ENCODE results near the gene SGCA. TPM values are rescaled to one million over a fixed set of nuclear protein-coding genes. Genes with fewer than 3 reads are reported as not detected.

The SGCA gene
- total RNA-seq, 1 donor from 2014 or later, result 78.5 TPM

DNA sequence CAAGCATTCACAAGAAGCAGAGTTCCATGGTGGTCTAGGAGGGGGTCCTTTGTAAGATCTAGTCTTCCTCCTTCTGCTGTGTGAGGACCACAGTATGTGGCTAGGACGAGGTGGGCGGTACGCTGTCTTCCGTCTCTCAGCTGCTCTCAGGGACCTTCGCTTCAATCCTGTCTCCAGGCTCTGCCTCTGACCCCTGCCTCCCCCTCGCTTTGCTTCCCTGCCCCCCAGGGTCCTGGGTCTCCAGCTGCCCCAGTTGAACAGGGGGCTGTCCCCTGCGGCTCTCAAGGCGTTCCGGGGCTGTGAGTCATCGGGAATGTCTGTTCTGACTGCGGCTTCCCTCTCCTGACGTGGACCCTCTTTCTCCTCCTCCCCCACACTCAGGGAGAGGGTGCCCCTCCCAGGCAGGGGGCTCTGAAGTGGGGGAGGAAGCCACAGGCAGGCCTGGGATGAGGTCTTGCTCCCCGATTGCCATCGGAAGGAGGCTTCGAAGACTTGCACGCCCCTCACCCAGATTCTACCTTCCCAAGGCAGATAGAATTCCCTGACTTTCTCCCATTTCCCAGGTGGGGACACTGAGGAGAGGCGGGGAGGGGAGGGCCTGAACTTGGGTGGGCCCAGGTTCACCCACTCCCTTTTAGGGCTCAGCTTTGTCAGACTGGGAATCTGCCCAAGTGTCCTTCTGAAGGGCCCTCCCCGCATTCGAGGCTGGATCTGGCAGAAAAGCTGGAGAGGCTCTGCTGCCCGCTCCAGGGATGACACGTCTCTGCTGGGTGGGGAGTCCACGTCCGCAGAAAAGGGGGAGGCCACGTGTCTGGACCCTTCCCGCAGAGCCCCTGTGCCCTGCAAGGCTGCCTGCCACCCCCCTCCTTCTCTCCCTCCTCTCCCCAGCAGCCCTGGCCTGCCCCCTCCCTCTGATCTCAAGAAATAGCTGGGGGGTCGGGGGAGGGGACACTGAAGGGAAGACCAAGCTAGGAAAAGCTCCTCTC lies 44.7 kb downstream of the SGCA start:
- DNase-seq (ENCODE audit: low spot score in 2 of 2), result peak in 1 of 2 donors; percentile 92
- Histone ChIP-seq H3K27me3 (no peaks in the 10 kb centered on the region), H3K4me3 (peak overlapping the region in 1 of 2 donors; percentile 46), H3K36me3 (no peaks in the 10 kb centered on the region), H3K9me3 (no peaks in the 10 kb centered on the region), H3K27ac (peak overlapping the region; percentile 95 to 96), H3K4me1 (peaks cover 20 to 39% of the 10 kb centered on the region in 2 donors)
- TF ChIP-seq, protein P1, sequence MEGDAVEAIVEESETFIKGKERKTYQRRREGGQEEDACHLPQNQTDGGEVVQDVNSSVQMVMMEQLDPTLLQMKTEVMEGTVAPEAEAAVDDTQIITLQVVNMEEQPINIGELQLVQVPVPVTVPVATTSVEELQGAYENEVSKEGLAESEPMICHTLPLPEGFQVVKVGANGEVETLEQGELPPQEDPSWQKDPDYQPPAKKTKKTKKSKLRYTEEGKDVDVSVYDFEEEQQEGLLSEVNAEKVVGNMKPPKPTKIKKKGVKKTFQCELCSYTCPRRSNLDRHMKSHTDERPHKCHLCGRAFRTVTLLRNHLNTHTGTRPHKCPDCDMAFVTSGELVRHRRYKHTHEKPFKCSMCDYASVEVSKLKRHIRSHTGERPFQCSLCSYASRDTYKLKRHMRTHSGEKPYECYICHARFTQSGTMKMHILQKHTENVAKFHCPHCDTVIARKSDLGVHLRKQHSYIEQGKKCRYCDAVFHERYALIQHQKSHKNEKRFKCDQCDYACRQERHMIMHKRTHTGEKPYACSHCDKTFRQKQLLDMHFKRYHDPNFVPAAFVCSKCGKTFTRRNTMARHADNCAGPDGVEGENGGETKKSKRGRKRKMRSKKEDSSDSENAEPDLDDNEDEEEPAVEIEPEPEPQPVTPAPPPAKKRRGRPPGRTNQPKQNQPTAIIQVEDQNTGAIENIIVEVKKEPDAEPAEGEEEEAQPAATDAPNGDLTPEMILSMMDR (IDR thresholded peaks at IDR 0.05), result no peak
- intact Hi-C loops (cut with DNase I), result loop anchor here (1.0 kb wide), 1 partner anchor 9 kb away; no protein-coding TSS in a partner anchor

DNA sequence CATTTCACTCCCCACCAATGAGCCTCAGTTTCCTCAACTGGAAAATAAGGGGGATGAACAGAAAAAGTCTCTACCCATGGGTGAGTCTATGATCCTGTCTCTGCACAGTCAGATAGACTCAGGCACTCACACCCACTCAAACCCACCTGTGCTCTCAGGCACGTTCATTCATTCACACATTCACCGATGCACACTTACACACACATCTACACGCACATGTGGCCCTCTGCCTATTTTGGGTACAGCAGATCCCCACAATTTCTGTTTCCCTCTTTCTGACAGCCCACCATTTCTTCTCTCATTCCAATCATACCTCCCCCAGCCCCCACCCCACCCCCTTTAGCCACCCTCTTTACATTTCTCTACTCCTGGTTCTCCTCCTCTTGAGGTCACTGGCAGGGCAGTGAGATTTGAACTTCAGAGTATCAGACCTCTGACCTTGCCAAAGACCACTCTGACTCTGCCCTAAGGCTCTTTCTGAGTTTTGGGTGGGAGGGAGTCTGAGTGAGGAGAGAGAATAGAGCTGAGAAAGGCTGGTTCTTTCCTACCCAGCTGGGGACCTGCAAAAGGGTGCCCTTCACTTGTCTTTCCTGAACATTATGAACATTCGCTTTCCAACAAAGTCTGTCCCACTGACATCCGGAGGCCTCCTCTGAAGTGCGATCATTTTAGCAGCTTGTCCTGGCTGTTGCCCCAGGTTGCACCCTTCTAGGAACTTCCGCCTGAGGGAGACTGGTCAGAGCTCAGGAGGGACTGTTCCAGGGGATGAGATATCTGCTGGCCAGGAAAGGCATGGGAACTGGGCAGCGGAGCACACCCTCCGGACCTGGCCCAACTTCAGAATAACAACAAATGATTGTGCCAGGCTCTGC lies 45.7 kb downstream of the SGCA start:
- H3K27me3 ChIP-seq, result no peaks in the 10 kb centered on the region
- H3K9me3 ChIP-seq, result no peaks in the 10 kb centered on the region
- H3K4me3 ChIP-seq, result no peak overlapping the region
- intact Hi-C loops (cut with DNase I), result no loop called here
- DNase-seq (ENCODE audit: low spot score in 2 of 2), result peak in 1 of 2 donors; percentile 77
- H3K27ac ChIP-seq, result peak overlapping the region; percentile 95 to 96
- TF ChIP-seq, protein P1 (IDR thresholded peaks at IDR 0.05), result no peak
- H3K36me3 ChIP-seq, result no peaks in the 10 kb centered on the region
- peaks cover 20 to 39% of the 10 kb centered on the region in 2 donors for H3K4me1 ChIP-seq

DNA sequence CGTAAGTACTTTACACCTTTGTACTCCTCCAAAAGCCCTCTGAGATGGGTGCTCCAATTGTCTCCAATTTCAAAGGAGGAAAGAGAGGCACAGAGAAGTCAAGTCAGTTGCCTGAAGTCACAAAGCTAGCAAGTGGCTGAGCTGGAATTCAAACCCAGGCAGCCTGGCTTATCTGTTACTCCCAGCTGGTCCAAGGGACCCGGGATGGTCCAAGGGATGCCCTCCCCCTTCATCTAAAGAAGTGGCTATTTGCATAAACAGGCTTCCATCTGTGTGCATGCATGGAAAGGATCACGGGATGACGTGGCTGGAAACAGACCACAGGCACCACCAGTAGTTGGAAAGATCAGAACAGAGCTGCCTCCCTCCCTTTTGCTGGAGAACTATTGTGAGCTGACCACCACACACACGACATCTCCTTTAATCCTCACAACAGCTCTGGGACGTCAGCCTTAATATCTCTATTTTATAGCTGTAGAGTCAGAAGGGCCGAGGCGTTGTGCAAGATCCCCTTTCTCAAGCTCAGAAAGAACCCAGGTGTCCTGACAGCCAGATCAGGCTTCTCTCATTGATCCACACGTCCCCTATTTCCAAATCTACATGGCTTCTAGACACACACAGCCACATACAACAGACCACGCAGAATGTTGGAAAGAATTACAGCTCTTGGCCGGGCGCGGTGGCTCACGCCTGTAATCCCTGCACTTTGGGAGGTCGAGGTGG lies 46.5 kb downstream of the SGCA start:
- no peak overlapping the region for H3K4me3 ChIP-seq
- peak in 1 of 2 donors; percentile 63 for DNase-seq (ENCODE audit: low spot score in 2 of 2)
- H3K27me3 ChIP-seq, result no peaks in the 10 kb centered on the region
- intact Hi-C loops (cut with DNase I), result no loop called here
- H3K36me3 ChIP-seq, result no peaks in the 10 kb centered on the region
- peak overlapping the region; percentile 95 to 96 for H3K27ac ChIP-seq
- H3K9me3 ChIP-seq, result no peaks in the 10 kb centered on the region
- TF ChIP-seq, protein P1 (IDR thresholded peaks at IDR 0.05), result no peak
- peaks cover 20 to 34% of the 10 kb centered on the region in 2 donors for H3K4me1 ChIP-seq

DNA sequence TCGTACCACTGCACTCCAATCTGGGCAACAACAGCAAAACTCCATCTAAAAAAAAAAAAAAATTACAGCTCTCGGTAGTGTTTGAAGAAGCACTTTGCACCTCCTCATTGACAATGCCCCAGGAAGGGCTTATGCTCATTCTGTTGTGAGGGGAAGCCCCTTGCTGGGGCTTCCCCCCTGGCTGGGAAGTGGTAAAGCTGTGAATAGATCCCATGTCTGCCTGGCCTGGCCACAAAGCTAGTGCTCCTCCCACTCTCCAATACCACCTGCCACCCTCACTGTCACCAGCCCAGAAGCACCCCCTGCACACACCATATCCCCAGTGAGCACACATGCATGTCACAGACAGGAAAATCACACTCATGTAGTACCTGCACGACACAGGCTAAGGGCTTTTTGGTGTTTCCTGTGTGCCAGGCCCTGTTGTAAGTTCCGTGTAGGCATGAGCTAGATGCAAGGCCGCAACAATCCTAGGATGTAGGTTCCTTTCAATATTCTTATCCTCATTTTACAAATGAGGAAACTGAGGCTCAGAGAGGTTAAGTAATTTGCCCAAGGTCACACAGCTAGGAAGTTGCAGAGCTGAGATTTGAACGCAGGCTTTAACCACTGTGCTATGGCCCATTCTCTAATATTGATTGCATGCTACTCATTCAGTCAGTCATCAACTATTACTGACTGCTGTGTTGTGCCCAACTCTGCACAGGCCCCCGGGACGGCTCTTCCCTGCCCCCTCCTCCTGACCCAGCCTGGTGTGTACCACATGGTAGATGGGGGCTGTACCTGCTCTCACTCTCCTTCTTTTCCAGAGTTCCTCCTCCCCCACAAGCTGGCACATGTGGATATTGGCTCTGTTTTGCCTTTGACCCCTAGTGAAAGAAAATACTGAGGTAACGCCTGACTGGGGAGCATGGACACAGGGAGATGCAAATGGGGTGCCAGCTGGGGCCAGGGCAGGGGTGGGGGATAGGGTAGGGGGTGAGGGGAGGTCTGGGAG lies 47.5 kb downstream of the SGCA start:
- Histone ChIP-seq H3K4me1 (peaks cover 20 to 41% of the 10 kb centered on the region in 2 donors), H3K27ac (peak overlapping the region; percentile 16 to 90), H3K9me3 (no peaks in the 10 kb centered on the region), H3K27me3 (no peaks in the 10 kb centered on the region), H3K4me3 (no peak overlapping the region), H3K36me3 (no peaks in the 10 kb centered on the region)
- intact Hi-C loops (cut with DNase I), result no loop called here
- TF ChIP-seq, protein P1 (IDR thresholded peaks at IDR 0.05), result no peak
- DNase-seq (ENCODE audit: low spot score in 2 of 2), result peak in 1 of 2 donors; percentile 49
